NOMO-1 treated with dmso at 0.1 percent for 144 hours (cell line): ENCODE measurements around the gene ACTR2.
A peak's percentile ranks its signal among the peaks of the same experiment; 100 is the strongest.

Source experiments
- DNase-seq: peaks from one replicate; lab custom pipeline; 2025; ENCODE audit not compliant: unreplicated experiment; lab: John Stamatoyannopoulos, UW

The ACTR2 gene

GRCh38 chr2:65277791-65278483 lies 50.3 kb downstream of the ACTR2 start:
- no peak for DNase-seq

DNA sequence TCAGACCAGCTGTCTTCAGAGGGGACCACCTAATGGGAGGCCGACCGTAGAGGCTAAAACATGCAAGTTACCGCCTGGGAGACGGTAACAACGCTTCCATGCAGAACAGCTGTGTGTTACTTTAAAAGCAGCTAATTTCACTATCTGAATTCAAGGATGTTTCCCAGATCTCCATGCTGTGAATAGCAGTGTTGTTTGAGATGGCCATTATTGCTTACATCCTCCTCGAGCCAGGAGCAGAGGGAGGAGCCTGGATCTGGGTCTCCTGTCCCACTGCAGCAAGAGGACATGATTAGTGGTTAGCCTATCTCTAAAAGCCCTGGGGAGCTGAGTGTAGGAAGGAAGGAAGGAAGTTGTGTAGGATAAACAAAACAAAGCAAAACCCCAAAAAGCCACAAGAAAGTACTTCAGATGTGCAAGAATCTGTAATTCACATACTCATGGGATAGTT lies 50.9 kb downstream of the ACTR2 start:
- DNase-seq: no peak

DNA sequence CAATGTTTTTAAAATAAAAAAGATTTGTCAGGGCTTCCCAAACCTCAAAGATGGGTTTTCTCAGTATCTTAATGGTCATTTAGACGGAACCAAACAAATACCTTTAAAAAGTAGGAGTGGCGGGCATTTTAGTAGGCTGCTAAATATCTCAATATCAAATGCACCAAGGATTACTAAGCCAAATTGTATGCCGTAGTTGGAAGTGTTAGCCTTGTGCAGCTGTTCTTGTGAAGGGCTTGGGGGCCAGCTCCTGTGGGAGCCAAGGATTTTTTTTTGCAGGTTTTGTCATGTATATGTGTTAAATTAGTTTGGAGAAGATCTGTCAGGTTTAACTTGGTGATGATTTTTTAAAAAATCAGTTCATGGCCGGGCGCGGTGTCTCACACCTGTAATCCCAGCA lies 52.1 kb downstream of the ACTR2 start:
- DNase-seq: no peak

GRCh38 chr2:65281627-65282351 lies 54.2 kb downstream of the ACTR2 start:
- DNase-seq: no peak

GRCh38 chr2:65282477-65283053 lies 54.9 kb downstream of the ACTR2 start:
- no peak for DNase-seq

GRCh38 chr2:65287364-65287763 lies 59.7 kb downstream of the ACTR2 start:
- no peak for DNase-seq

DNA sequence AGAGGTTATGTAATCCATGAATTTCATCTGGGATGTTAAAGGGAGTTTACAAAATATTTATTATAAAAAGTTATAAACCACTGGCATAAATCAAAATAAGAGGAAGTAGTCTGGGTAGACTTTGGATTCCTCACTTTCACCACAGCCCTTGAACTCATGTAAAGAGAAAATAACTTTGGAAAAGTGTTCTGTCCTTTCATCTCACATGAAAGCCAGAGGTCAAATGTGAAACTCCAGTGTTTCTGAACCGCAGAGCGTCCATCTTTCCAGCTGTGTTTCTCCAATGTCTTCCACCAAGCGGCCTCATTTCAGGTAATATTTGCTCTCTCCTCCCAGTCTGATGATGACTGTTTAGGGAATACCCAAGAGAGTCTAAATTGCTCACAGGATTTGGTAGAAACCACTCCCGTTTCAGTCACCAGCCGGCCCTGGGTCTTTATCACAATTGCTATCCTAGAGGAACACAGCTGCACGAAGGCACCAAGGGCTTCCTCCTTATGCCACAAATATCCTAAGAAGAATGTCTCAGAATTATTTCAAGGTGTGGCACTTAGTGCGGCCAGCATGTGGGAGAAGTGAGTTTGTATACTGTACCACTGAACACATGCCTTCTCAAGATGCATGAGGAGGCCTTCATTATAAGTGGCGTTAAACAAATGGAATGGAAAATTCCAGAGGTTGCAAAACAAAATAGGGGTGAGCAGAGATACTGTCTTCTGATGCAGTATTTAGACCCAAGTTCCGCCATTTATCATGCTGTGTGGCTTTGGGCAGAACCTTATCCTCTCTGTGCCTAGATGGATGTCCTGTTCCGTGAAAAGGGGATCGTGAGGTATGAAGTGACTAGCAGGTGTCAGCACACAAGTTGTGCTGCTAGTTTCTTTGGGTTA lies 63.8 kb downstream of the ACTR2 start:
- peak; percentile 40 for DNase-seq

GRCh38 chr2:65292106-65292400 lies 64.4 kb downstream of the ACTR2 start:
- DNase-seq: no peak

DNA sequence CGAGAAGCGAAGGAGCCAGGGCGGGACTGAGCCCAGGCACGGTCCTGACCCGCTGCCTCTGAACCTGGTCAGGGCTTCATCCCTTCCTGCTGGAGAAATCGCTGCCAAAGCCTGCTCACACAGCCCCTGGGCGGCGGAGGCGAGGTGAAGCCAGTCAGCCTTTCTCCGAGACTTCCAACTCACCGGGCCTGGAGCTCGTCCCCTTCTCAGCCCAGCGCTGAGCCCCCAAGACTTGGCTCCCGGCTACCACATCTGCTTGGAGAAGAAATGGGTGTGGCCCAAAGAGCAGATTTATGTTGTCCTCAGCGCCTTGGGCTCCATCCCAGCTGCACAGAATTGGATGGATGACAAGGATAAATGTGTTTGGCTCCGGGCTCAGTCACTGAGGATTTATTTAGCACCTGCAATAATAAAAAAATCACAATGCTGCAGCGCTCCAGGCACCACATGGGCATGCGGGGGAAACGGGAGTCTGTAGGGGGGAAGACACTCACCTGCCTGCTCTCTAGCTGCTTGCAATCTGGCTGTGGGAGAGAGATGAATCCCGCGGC lies 64.9 kb downstream of the ACTR2 start:
- no peak for DNase-seq

DNA sequence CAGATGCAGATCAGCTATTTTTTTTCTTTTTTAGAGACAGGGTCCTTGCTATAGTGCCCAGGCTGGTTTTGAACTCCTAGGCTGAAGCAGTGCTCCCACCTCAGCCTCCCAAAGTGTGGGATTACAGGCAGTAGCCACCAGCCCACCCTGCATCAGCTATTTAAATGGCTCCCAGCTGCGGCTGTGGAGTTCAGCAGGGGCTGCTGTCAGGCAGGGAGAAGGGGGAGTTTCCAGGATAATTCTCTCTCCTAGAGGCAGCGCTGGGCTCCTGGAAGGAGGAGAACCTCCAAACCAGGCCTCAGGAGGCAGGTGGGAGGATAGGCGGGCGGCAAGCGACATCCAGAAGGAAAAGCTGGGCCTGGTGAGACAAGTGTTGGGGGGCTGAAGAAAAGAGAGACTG lies 65.7 kb downstream of the ACTR2 start:
- no peak for DNase-seq

GRCh38 chr2:65294136-65294535 lies 66.5 kb downstream of the ACTR2 start:
- DNase-seq: no peak

GRCh38 chr2:65294701-65295100 lies 67.1 kb downstream of the ACTR2 start:
- no peak for DNase-seq

GRCh38 chr2:65296971-65297370 lies 69.3 kb downstream of the ACTR2 start:
- no peak for DNase-seq

DNA sequence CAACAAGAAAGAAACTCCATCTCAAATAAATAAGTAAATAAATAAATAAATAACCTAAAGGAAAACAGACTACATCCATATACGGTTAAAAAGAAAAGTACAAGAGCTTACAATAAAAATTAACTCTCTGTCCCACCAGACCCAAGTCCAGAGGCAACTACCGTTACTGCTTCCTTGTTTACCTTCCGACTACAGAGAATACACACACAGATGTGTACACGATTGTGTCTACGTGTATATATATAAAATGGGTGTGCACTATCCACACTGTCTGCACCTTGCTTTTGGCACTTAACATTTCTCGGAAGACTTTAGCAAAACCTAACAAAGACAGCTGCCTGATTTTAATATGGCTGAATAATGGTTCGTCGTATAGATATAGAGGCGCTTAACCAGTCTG lies 69.9 kb downstream of the ACTR2 start:
- DNase-seq: no peak

GRCh38 chr2:65298089-65298488 lies 70.5 kb downstream of the ACTR2 start:
- DNase-seq: no peak

GRCh38 chr2:65299246-65299645 lies 71.6 kb downstream of the ACTR2 start:
- no peak for DNase-seq

GRCh38 chr2:65300134-65300760 lies 72.6 kb downstream of the ACTR2 start:
- no peak for DNase-seq

- peak; percentile 29 for DNase-seq
Observed at GRCh38 chr2:65300761-65301711, 73.4 kb downstream of the ACTR2 start.

DNA sequence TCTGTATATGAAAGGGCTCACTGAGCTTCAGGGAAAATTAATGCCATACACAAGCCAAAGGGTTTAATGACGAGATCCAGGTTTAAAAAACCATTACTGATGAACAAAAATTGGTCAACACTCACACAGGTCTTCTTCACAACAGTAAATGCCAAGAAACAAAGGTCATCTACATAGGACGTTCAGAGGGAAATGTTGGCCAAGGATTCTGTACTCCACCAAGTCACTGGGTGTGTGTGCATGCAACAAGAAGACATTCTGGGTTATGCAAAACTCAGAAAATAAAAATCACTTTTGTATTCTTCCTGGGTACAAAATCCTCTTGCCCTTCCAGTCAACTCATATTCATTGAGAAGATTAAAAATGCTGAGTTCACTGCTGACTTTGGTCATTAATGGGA lies 78.3 kb downstream of the ACTR2 start:
- DNase-seq: no peak

DNA sequence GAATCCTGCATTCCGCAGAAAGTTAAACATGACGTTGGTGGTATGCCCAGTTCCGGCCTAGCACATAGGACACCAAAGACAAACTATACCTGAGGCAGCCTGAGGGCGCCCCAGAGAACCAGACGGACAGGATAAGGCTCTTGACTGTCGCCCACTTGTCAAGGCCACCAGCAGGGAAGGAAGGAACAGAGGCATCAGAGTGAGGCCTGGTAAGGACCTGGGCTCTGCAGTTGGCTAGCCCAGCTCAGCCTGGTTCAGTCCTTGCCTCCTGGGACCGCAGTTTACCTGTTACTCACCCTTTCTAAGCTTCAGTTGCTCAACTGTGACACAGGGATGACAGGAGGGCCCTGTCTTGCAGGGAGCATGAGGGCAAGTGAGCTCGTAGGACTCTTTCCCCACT lies 82.1 kb downstream of the ACTR2 start:
- no peak for DNase-seq
